Activated naive CD4-positive, alpha-beta T cell treated with anti-CD3 and anti-CD28 coated beads for 36 hours (primary cell): ENCODE measurements around the gene ZC3H7B. TPM values are rescaled to one million over a fixed set of nuclear protein-coding genes. Genes with fewer than 3 reads are reported as not detected.

Experiments
- CTCF ChIA-PET: fragments of 350-600 bp; sonication (Branson Sonifier 250); formaldehyde crosslinking; loops from one replicate; lab custom pipeline; 2021; ENCODE audit warnings: antibody characterized with exemption; lab: Charles Lee
- DNase-seq: peaks from one replicate; pipeline ENCODE4 v3.0.0-alpha.2; 2020
- H3K27ac Mint-ChIP-seq: one replicate; pipeline ENCODE4 v1.8.0; 2021; ENCODE audit warnings: mild to moderate bottlenecking, mixed read lengths
- H3K27me3 Mint-ChIP-seq: one replicate; pipeline ENCODE4 v1.8.0; 2021; ENCODE audit warnings: low read depth, mixed read lengths
- H3K36me3 Mint-ChIP-seq: one replicate; pipeline ENCODE4 v1.8.0; 2021; ENCODE audit warnings: low read depth, mixed read lengths
- H3K4me1 Mint-ChIP-seq: one replicate; pipeline ENCODE4 v1.8.0; 2021; ENCODE audit warnings: low read depth, mixed read lengths
- H3K4me3 Mint-ChIP-seq: one replicate; pipeline ENCODE4 v1.8.0; 2021; ENCODE audit warnings: mild to moderate bottlenecking, moderate library complexity, mixed read lengths
- H3K9me3 Mint-ChIP-seq: one replicate; pipeline ENCODE4 v1.8.0; 2021; ENCODE audit warnings: mixed read lengths
- intact Hi-C: fragments of 100-400 bp; cut with micrococcal nuclease; formaldehyde crosslinking; loops from one replicate; pipeline ENCODE4 v1.15.1; 2023
- total RNA-seq, 2 experiments: library from RNA; stranded (reverse); gene quantifications; one replicate each; pipeline ENCODE4 v1.2.3, GENCODE V29; 2021

ZC3H7B gene
- total RNA-seq, 2 experiments from 2014 or later, result 30.0 to 30.3 TPM

GRCh38 chr22:41364233-41364632 is 62.9 kb downstream of the ZC3H7B start:
- CTCF ChIA-PET, result no interaction called here
- DNase-seq, result no peak
- peaks cover 2% of the 10 kb centered on the region for H3K27me3 Mint-ChIP-seq
- intact Hi-C loops, result no loop called here
- peaks cover 6% of the 10 kb centered on the region for H3K4me1 Mint-ChIP-seq
- no peaks in the 10 kb centered on the region for H3K36me3 Mint-ChIP-seq
- H3K27ac Mint-ChIP-seq, result no peak overlapping the region
- no peaks in the 10 kb centered on the region for H3K9me3 Mint-ChIP-seq
- H3K4me3 Mint-ChIP-seq, result no peak overlapping the region

- H3K4me3 Mint-ChIP-seq, result no peak overlapping the region
- intact Hi-C loops, result no loop called here
- peaks cover 2% of the 10 kb centered on the region for H3K27me3 Mint-ChIP-seq
- CTCF ChIA-PET, result no interaction called here
- H3K9me3 Mint-ChIP-seq, result no peaks in the 10 kb centered on the region
- no peak for DNase-seq
- no peak overlapping the region for H3K27ac Mint-ChIP-seq
- peaks cover 6% of the 10 kb centered on the region for H3K4me1 Mint-ChIP-seq
- H3K36me3 Mint-ChIP-seq, result no peaks in the 10 kb centered on the region
Measured at GRCh38 chr22:41364955-41365354, 63.6 kb downstream of the ZC3H7B start.

GRCh38 chr22:41365425-41365824 is 64.1 kb downstream of the ZC3H7B start:
- CTCF ChIA-PET, result interaction anchor here (0.6 to 0.9 kb wide), 2 partner anchors 37 to 407 kb away, joined by 3 read pairs; no protein-coding TSS in a partner anchor

GRCh38 chr22:41366323-41367029 is 65.2 kb downstream of the ZC3H7B start:
- intact Hi-C loops, result no loop called here
- CTCF ChIA-PET, result interaction anchor here (0.9 to 1.0 kb wide), 2 partner anchors 36 to 51 kb away, joined by 3 to 4 read pairs; no protein-coding TSS in a partner anchor
- H3K36me3 Mint-ChIP-seq, result no peaks in the 10 kb centered on the region
- H3K9me3 Mint-ChIP-seq, result no peaks in the 10 kb centered on the region
- no peak for DNase-seq
- H3K27ac Mint-ChIP-seq, result no peak overlapping the region
- peaks cover 2% of the 10 kb centered on the region for H3K27me3 Mint-ChIP-seq
- no peak overlapping the region for H3K4me3 Mint-ChIP-seq
- peaks cover 6% of the 10 kb centered on the region for H3K4me1 Mint-ChIP-seq

More at GRCh38 chr22:41365425-41365824, 64.1 kb downstream of the ZC3H7B start:
- peaks cover 2% of the 10 kb centered on the region for H3K27me3 Mint-ChIP-seq
- intact Hi-C loops, result no loop called here
- H3K27ac Mint-ChIP-seq, result no peak overlapping the region
- H3K4me3 Mint-ChIP-seq, result no peak overlapping the region
- no peaks in the 10 kb centered on the region for H3K9me3 Mint-ChIP-seq
- DNase-seq, result no peak
- H3K36me3 Mint-ChIP-seq, result no peaks in the 10 kb centered on the region
- H3K4me1 Mint-ChIP-seq, result peaks cover 6% of the 10 kb centered on the region

GRCh38 chr22:41367039-41367679 is 65.8 kb downstream of the ZC3H7B start:
- H3K4me3 Mint-ChIP-seq, result no peak overlapping the region
- CTCF ChIA-PET, result no interaction called here
- no peak overlapping the region for H3K27ac Mint-ChIP-seq
- no peaks in the 10 kb centered on the region for H3K36me3 Mint-ChIP-seq
- H3K9me3 Mint-ChIP-seq, result no peaks in the 10 kb centered on the region
- H3K27me3 Mint-ChIP-seq, result peaks cover 2% of the 10 kb centered on the region
- intact Hi-C loops, result no loop called here
- H3K4me1 Mint-ChIP-seq, result peaks cover 6% of the 10 kb centered on the region
- peak; percentile 25 for DNase-seq

GRCh38 chr22:41367680-41368542 is 66.6 kb downstream of the ZC3H7B start:
- H3K27ac Mint-ChIP-seq, result no peak overlapping the region

GRCh38 chr22:41368543-41369423 is 67.5 kb downstream of the ZC3H7B start:
- DNase-seq, result no peak
- Mint-ChIP-seq H3K36me3 (no peaks in the 10 kb centered on the region), H3K27me3 (peaks cover 2% of the 10 kb centered on the region), H3K27ac (no peak overlapping the region), H3K4me3 (no peak overlapping the region), H3K9me3 (no peaks in the 10 kb centered on the region), H3K4me1 (peaks cover 6% of the 10 kb centered on the region)
- intact Hi-C loops, result no loop called here
- CTCF ChIA-PET, result no interaction called here

More at GRCh38 chr22:41367680-41368542, 66.6 kb downstream of the ZC3H7B start:
- Mint-ChIP-seq H3K27me3 (peaks cover 2% of the 10 kb centered on the region), H3K4me1 (peaks cover 6% of the 10 kb centered on the region), H3K9me3 (no peaks in the 10 kb centered on the region), H3K4me3 (no peak overlapping the region), H3K36me3 (no peaks in the 10 kb centered on the region)
- no peak for DNase-seq
- CTCF ChIA-PET, result no interaction called here
- intact Hi-C loops, result no loop called here

GRCh38 chr22:41369424-41369745 is 68.1 kb downstream of the ZC3H7B start:
- no peak overlapping the region for H3K4me3 Mint-ChIP-seq
- H3K27ac Mint-ChIP-seq, result no peak overlapping the region
- no peak for DNase-seq
- peaks cover 2% of the 10 kb centered on the region for H3K27me3 Mint-ChIP-seq
- no peaks in the 10 kb centered on the region for H3K36me3 Mint-ChIP-seq
- peaks cover 6% of the 10 kb centered on the region for H3K4me1 Mint-ChIP-seq
- H3K9me3 Mint-ChIP-seq, result no peaks in the 10 kb centered on the region
- CTCF ChIA-PET, result no interaction called here
- intact Hi-C loops, result no loop called here

GRCh38 chr22:41369837-41370236 is 68.5 kb downstream of the ZC3H7B start:
- peaks cover 2% of the 10 kb centered on the region for H3K27me3 Mint-ChIP-seq
- H3K4me3 Mint-ChIP-seq, result no peak overlapping the region
- H3K4me1 Mint-ChIP-seq, result peaks cover 6% of the 10 kb centered on the region
- no peaks in the 10 kb centered on the region for H3K9me3 Mint-ChIP-seq
- intact Hi-C loops, result no loop called here
- no peak overlapping the region for H3K27ac Mint-ChIP-seq
- no peak for DNase-seq
- no peaks in the 10 kb centered on the region for H3K36me3 Mint-ChIP-seq
- CTCF ChIA-PET, result no interaction called here

- no peak for DNase-seq
- intact Hi-C loops, result no loop called here
- H3K9me3 Mint-ChIP-seq, result no peaks in the 10 kb centered on the region
- H3K36me3 Mint-ChIP-seq, result no peaks in the 10 kb centered on the region
- peaks cover 8% of the 10 kb centered on the region for H3K4me1 Mint-ChIP-seq
- CTCF ChIA-PET, result interaction anchor here (1.1 kb wide), 1 partner anchor 26 kb away, joined by 5 read pairs; no protein-coding TSS in a partner anchor
- no peak overlapping the region for H3K27ac Mint-ChIP-seq
- H3K27me3 Mint-ChIP-seq, result no peaks in the 10 kb centered on the region
- no peak overlapping the region for H3K4me3 Mint-ChIP-seq
Measured at GRCh38 chr22:41377846-41378245, 76.5 kb downstream of the ZC3H7B start.

- Mint-ChIP-seq H3K27me3 (no peaks in the 10 kb centered on the region), H3K36me3 (no peaks in the 10 kb centered on the region), H3K27ac (no peak overlapping the region), H3K9me3 (no peaks in the 10 kb centered on the region), H3K4me3 (peak overlapping the region; percentile 87), H3K4me1 (peaks cover 13% of the 10 kb centered on the region)
- DNase-seq, result no peak
- CTCF ChIA-PET, result interaction anchor here (1.1 to 1.7 kb wide), 2 partner anchors 22 to 80 kb away, joined by 3 to 7 read pairs; partner anchors contain the start of gene ZC3H7B
- intact Hi-C loops, result loop anchor here (1.0 to 5.0 kb wide), 10 partner anchors 63 to 524 kb away; partner anchors contain the start of genes ACO2, DESI1, RANGAP1 and RBX1
Measured at GRCh38 chr22:41380993-41381328, 79.6 kb downstream of the ZC3H7B start.
